GM21447 (cell line): Measurements from ENCODE around the gene RNF4.
A peak's percentile ranks its signal among the peaks of the same experiment; 100 is the strongest.
"Not testable (repeated sequence)": the region's sequence is repeated elsewhere in the genome, so short reads cannot be mapped to it uniquely, and the experiment has no call there.

ENCODE experiments used
- ATAC-seq: cut with Tn5 transposase; IDR thresholded peaks from one replicate; pipeline ENCODE4 v1.9.1; 2021; ENCODE audit not compliant: unreplicated experiment

Gene RNF4

DNA sequence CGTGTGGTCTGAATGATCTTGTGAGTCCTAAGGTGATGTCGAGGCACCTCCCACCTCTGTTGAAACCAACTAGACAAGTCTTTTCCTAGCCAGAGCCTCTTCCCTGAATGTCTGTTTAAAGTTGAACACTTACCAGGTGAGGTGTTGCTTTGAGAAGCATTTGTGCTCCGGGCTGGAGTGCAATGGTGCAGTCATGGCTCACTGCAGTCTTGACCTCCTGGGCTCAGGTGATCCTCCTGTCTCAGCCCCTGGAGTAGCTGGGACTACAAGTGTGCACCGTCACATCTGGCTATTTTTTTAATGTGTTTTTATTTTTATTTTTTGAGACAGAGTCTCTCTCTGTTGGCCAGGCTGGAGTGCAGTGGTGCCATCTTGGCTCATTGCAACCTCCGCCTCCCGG is 18.1 kb downstream of the RNF4 start:
- no peak for ATAC-seq

DNA sequence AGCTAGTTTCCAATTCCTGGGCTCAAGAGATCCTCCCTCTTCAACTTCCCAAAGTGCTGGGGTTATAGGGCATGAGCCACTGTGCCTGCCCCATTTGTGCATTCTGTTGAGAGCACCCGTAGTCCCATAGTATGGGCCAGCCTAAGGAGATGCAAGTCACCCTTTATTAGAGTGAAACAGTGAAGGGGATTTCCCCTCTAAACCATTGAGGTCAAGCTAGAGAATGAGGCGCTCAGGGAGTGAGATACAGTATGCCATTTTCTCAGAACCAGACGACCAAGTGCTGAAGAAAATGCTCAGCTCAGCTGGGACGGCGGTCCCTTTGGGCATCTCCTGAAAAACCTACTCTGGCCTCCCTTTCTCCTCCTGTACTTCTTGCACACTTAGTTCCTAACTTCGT is 18.7 kb downstream of the RNF4 start:
- ATAC-seq, result peak; percentile 49

DNA sequence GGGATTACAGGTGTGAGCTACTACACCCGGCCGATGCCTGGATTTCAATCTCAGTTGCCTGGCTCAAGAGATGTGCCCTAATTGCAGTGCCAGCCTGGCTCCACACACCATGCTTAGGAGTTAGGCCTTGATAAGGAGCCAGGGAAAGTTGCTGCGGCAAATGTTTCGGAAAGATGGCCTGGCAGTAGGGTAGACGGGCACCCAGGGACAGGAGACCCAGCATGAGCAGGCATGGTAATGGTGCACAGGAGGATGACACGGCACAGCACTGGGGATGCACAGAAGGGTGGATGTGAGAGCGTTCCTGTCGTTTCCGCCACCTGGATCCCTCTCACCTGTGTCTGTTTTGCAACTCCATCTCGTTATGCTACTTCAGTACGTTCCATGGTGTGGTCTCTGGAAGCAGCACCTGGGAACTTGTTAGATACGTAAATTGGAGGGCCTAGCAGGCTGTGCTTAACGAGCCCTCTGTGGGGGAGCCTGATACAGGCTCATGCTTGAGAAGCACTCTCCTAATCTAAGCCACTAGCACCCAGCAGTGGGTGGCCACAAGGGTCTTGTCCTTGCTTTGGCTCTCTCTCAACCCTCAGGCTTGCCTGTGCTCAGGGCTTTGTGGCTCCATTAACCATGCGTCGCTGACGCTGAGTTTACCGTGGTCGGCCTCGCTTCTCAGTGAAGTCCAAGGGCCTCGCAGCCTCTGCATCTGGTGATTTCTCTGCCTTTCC is 20.3 kb downstream of the RNF4 start:
- no peak for ATAC-seq

DNA sequence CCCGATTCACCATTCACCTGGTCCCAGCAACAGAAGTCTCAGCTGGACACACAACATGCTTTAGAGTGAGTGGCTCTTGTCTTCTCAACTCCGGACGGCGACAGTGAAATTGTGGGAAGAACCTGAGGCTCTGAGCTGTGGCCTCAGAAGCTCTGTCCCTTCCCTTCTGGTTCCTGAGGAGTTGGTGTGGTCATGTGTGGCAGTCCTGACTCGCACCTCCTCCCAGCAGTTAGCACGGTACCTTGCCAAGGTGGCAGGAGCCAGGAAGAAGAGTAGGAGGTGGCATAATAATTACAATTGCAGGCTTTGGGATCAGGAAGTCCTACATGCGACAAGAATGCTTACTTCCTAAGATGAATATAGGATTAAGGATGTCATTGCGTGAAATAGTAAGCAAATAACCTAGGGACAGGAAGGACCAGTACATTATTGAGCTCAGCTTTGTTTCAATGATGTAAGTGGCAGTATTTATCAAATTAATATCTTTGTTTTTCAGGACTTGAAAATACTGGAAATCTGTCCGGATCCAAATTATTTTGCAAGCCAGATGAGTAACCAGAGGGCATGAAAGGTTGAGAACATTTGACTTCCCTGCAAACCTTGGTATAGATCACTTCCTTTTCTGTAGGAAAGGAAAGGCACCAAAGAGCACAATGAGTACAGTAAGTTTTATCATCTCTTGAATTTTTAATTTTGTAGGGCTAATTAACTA is 21.1 kb downstream of the RNF4 start:
- no peak for ATAC-seq

DNA sequence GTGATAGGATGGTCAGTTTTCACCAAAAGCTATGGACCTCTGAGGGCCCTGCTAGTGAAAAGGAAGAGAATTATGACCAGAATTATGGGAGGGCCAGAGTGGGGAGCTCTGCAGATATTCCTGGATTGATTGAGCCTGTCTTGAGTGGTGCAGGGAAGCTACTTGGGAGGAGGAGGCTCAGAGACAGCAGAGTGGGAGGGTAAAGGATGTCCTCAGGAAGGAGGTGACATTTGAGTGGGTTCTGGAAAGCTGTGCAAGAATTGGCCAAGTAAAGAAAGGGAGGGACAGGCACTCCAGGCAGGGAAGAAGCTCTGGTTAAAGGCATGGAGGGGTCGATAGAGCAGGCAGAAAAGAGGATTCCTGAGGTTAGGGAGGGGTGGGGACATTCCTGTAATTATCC is 24.1 kb downstream of the RNF4 start:
- no peak for ATAC-seq

DNA sequence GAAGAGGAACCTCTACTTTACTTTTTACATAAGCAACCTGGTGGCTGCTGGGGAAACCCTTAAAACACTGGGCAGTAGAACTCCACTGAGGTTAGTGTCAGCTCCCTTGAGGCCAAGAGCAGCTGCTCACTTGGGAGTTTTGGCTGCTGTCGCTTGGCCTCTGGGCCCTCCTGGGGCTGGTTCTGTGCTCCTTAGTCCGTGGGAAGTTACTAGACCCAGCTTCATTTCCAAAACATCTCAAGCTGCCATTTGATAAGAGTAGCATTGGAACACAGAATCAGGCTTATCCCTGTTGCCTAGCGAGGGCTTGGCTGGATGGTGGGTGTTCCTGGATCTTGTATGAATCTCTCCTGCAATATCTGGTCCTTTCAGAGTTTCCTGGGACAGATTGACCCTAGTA is 26.1 kb downstream of the RNF4 start:
- no peak for ATAC-seq

DNA sequence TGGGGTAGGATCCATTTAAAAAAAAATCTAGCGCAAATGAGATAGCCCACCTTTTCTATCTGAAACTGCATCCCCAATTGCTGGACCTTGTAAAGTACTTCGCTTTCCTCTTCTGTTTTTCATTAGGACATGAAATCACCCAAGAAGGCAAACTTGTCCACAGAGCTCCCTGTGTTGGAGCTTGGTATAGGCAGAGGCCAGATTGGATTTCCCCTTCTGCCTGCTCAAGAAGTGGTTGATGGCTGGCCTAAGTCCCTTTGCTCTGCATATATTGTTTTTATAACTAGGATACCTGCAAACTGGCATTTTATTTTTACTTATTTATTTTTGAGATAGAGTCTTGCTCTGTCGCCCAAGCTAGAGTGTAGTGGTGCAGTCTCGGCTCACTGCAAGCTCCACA is 28.4 kb downstream of the RNF4 start:
- no peak for ATAC-seq

DNA sequence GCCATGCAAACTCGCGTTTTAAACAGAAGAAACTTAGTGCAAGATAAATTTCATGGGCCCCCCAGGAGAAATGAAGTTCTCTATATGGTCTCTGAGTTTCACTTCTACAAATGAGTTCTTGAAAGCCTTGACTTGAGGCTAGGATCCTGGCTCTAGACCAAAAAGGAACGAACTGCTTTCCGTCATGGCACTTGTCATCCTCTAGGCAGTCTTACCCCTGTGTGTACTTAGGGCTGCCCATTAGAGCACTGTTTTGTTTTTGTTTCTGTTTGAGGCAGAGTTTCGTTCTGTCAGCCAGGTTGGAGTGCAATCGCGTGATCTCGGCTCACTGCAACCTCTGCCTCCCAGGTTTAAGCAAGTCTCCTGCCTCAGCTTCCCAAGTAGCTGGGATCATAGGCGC is 29.0 kb downstream of the RNF4 start:
- peak; percentile 96 for ATAC-seq

DNA sequence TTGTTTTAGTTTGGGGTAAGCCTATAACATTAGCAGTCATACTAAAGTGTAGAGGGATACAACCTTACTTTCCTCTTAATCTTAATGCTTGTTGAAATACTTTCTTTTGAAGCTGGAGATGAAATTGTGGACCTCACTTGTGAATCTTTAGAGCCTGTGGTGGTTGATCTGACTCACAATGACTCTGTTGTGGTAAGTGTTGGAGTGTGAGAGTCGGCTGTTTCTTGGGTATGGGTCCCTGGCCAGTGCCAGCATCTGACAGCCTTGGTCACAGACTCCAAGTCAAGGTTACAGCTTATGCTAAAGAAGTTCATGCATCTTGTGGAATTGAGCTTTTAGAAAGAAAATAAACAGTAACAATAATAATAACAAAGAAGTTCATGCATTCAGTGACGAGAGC is 31.6 kb downstream of the RNF4 start:
- no peak for ATAC-seq

DNA sequence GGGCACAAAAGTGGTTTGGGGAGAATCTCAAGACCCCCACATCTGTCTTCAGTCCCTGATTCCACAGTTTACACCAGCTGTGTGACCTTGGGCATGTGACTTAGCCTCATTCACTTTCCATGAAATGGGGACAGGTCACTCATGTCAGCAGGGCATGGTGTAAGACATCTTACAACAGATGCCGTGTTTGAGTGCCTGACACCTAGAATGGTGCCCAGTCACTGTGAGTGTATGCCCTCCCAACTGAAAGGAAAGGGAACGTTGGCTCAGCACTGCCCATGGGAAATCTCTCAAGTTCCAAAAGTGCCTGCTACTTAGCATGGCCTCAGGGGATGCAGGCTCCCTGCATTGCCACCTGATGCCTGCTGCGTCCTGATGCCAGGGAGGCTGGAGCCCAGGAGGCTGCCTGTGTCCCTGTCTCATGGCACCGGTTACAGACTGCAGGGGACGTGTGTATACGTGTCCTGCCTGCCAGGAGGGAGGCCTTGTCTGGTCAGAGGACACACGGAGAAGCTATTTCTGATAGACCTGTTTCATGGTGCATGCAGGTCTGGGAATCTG is 32.2 kb downstream of the RNF4 start:
- ATAC-seq, result no peak

DNA sequence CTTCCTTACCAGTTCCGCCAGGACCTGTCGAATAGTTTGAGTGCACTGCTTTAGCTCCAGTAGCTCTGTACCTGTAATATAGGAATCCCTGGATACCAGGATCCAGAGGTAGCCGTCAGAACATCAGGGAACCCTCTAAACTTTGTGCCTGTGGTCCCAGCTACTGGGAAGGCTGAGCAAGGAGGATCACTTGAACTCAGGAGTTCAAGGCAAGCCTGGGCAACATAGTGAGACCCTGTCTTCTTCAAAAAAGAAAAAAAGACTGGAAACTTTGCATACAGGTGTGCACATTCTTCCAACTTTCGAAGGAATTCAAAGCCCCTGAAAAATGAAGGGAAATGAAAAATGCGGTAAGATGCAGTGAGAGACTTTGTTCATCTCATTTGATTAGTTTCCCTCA is 34.9 kb downstream of the RNF4 start:
- no peak for ATAC-seq

DNA sequence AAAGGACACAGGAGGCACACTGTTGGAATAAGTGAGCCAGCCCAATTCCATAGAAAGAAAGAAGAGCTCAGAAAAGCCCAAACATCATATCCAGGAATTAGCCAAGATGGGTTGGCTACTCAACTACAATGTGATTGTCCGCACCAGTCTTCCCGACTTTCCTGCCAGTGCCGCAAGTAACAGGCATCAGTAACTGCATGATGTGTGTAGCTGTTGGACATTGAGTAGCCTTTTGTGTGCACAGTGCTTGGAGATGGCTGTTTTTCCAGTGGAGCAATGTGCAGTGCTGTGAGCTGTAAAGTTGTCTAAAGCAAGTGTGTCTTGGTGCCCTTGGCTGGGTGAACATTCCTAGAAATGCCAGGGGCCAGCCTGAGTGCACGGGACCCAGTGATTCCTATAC is 38.4 kb downstream of the RNF4 start:
- ATAC-seq, result no peak

DNA sequence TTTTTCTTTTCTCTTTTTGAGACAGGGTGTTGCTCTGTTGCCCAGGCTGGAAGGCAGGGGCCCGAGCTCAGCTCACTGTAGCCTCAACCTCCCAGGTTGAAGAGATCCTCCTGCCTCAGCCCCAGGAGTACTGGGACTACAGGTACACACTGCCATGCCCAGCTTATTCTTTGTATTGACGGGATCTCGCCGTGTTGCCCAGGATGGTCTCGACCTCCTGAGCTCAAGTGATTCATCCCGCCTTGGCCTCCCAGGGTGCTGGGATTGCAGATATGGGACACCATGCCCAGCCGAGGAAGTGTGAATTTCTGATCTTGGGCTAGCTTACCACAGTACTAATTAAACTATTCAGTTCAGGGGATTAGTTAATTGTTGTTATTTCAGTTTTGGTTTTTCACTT is 38.9 kb downstream of the RNF4 start:
- ATAC-seq, result no peak

DNA sequence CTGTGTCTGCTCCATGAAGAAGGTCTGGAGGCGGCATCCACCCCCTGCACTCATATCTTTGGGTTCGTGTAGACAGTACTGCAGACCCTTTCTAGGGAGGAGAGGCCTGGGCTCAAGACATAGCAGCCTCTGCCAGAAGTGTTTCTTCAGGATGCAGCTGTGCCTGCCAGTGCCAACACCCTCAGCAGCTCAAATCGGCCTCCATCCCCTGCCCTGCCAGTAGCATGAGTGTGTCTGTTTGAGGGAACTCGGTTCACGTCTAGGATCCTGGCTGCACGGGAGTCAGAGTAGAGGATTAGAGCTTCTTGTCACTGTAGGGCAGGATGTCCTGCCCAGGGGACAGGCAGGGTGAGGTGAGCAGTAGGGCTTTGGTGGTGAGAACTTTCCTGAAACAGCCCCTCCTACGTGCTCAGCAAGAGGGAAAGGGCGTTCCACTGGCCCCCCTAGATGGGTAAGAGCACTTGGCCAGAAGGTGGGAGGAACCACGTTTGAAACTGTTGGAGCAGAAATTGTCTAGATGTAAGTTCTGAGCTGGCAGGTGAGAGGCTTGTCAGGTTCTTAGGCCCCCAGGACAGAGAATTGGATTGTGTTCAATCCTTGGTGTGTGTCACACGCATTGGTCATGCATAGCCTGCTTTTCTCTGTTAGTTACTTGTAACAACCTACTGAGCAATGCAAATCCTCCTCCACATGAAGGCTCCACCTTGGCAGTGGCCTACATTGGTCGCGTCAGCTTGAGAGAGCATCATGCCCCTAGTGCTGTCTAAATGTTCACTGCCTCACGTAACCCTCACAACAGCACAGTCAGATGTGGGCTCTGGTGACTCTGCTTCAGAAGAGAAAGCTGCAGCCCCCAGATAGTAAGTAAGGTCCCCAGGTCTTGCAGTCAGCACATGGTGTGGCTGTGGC is 41.7 kb downstream of the RNF4 start:
- no peak for ATAC-seq

DNA sequence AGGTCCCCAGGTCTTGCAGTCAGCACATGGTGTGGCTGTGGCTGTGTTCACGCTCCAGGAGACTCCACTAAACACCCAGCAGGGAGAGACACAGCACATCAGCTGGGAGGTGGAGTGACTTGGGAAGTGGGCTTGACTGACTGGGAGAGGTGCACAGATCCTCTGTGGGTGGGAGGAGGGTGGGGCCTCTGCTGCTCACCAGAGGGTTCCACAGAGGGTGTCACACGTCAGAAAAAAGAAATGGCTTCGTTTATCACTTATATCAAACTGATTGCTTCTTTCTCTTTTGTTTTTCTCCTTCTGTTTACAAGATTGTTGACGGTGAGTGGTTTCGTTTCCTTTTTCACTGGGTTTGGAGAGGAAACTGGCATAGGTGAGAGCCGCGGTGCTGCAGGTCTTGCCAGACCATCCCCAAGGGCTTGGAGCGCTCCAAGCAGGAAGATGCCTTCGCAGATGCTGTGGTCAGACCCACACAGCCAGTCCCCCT is 42.8 kb downstream of the RNF4 start:
- no peak for ATAC-seq

DNA sequence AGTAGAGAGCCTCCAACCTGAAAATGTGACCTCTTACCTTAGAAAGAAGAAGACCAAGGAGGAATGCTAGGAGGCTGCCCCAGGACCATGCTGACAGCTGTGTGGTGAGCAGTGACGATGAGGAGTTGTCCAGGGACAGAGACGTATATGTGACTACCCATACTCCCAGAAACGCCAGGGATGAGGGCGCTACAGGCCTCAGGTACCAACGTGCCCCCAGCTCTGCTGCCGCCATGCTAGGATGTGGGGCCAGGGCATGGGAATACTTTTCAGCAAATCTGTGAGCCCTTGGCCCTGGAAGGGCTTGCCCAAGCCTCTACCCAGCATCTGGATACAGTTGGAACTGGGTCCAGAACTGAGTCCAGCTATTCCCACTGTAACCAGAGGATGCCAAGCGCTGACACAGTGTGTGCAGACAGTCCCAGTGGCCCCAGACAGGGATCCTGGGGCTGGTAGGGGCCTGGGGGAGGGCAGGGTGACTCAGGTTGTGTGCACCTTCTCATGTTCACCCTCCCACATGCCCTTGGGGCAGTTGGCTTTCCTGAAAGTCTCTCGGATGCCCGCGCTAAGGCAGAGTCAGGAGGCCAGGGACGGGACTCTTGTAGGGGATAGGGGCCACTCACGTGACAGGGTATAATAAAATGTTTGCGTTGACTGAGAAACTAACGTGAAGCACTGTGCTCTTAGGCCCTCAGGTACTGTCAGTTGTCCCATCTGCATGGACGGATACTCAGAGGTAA is 43.7 kb downstream of the RNF4 start:
- ATAC-seq, result no peak

DNA sequence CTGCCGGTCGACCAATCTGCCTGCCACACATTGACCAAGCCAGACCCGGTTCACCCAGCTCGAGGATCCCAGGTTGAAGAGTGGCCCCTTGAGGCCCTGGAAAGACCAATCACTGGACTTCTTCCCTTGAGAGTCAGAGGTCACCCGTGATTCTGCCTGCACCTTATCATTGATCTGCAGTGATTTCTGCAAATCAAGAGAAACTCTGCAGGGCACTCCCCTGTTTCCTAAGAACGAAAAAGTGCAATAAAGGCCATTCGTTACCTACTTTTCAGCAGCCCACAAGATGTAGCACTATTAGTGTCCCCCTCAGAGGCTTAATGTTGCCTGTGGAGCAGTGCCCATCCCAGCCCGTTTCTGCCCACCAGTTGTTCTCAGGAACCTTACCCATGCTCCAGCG is 45.3 kb downstream of the RNF4 start:
- ATAC-seq, result not testable (repeated sequence)

DNA sequence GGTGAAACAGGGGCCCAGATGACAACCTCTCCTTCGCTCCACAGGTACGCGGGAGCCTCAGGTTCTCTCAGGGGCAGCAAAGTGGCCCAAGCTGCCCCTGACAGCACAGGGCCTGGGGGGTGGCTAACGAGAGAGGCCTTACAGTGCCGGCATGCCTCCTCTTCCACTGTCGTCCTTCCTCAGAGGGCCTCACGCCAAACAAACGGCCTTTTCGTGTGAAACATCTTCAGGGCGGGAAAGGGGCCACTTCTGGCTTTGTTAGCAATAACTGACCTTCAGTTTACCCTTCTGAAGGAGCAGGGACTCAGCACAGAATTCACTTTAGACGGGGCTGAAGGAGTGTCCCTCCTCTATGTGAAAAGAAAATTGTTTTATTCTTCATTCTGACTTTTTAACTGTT is 46.0 kb downstream of the RNF4 start:
- ATAC-seq, result not testable (repeated sequence)

DNA sequence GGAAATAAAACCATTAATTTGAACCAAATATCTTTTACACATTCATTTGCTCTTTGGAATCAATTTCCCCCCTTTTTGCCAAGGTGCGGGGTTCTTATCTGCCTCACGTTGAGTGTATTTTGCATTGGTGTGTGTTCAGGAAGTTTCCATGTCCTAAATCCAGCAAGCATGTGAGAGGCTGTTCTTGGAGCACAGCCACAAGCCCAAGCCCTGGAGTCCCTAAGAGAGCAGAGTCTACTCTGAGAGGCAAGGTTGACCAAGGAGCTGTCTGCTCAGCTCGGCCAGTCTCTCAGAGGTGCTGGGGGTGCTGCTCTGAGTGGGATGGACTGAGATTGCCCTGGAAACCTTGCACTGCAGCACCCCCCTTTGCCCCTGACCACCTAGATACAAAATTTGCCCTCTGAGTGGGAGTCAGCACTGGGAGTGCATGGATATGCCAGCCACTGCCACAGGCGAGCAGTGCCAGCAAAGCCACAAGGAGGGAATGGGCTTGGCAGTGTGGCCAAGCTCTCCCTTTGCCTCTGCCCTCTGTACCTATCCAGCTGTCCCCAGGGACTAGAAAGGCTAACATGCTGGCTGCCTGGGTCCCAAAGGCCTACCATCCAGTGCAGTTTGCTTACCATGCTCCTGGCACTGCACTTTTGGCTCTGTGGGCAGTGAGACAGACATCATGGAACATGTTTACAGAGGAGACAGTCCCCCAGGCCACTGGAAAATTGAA is 47.1 kb downstream of the RNF4 start:
- no peak for ATAC-seq

DNA sequence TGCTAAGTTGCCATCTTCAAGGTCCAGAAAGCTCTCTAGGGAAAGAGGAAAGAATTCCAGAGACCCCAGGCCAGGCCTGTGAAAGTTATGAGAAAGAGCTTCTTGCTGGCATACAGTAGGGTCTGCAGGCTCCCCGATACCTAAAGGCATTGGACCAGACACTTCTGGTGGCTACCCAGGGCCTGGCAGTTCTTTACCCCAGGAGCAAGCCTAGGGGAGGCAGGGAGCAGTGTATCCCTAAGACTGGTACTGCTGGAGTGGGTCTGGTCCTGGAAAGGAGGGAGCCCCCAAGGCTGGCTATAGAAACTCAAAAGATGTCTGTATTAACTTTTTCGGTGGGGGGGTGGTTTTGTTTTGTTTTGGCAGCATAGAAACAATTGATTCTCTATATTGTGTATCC is 47.7 kb downstream of the RNF4 start:
- no peak for ATAC-seq
